HepG2 (cell line): ENCODE data around the gene NAIF1. TPM values are rescaled to one million over a fixed set of nuclear protein-coding genes. Genes with fewer than 3 reads are reported as not detected.

Experiments used
- ARNT2 ChIP-seq: sonication (generic); formaldehyde crosslinking; IDR thresholded peaks from 2 replicates; pipeline ENCODE4 v1.8.0; 2022; ENCODE audit warnings: mild to moderate bottlenecking, low read depth, missing genetic modification reagents, moderate library complexity
- ATF1 ChIP-seq: IDR thresholded peaks from 2 replicates; pipeline ENCODE4 v1.6.1; 2016; ENCODE audit warnings: mild to moderate bottlenecking, control low read depth
- DNMT3B ChIP-seq: conservative IDR thresholded peaks from 2 replicates; pipeline ENCODE4 v1.6.1; 2016; ENCODE audit warnings: missing biosample characterization, control low read depth
- FOXK1 ChIP-seq: sonication (generic); formaldehyde crosslinking; IDR thresholded peaks from 2 replicates; pipeline ENCODE4 v1.4.0; 2020; ENCODE audit warnings: low read depth, missing genetic modification reagents, borderline replicate concordance
- HNF4G ChIP-seq, 2 experiments: sonication (generic) in 1 of 2; formaldehyde crosslinking in 1 of 2; IDR thresholded peaks; 2 replicates each; pipeline versions ENCODE4 v1.4.0 to v1.6.1; 2011 to 2020; ENCODE audit warnings: borderline replicate concordance in 2 of 2, low read depth in 2 of 2, mild to moderate bottlenecking in 2 of 2, low read length in 1 of 2, missing genetic modification reagents in 1 of 2, moderate library complexity in 1 of 2
- PHF8 ChIP-seq: sonication (generic); formaldehyde crosslinking; IDR thresholded peaks from 2 replicates; pipeline ENCODE4 v1.5.0; 2020; ENCODE audit warnings: missing genetic modification reagents
- TGIF2 ChIP-seq: IDR thresholded peaks from 2 replicates; pipeline ENCODE4 v1.6.1; 2016; ENCODE audit warnings: control low read depth, missing compliant biosample characterization
- ZBTB3 ChIP-seq: sonication (generic); formaldehyde crosslinking; IDR thresholded peaks from 2 replicates; pipeline ENCODE4 v1.4.0; 2020; ENCODE audit warnings: low read depth, mild to moderate bottlenecking, moderate library complexity, missing genetic modification reagents, borderline replicate concordance
- ZBTB8A ChIP-seq: sonication (generic); formaldehyde crosslinking; IDR thresholded peaks from 2 replicates; pipeline ENCODE4 v1.4.0; 2020; ENCODE audit warnings: mild to moderate bottlenecking, low read depth, missing genetic modification reagents, borderline replicate concordance
- ZFP36L2 ChIP-seq: sonication (generic); formaldehyde crosslinking; IDR thresholded peaks from 2 replicates; pipeline ENCODE4 v1.4.0; 2020; ENCODE audit warnings: missing genetic modification reagents
- ZKSCAN8 ChIP-seq: IDR thresholded peaks from 2 replicates; pipeline ENCODE4 v1.6.1; 2016; ENCODE audit warnings: borderline replicate concordance, missing genetic modification reagents, missing compliant biosample characterization
- ZNF251 ChIP-seq: sonication (generic); formaldehyde crosslinking; IDR thresholded peaks from 2 replicates; pipeline ENCODE4 v1.9.0; 2021; ENCODE audit warnings: mild to moderate bottlenecking, missing genetic modification reagents
- ZNF432 ChIP-seq: sonication (generic); formaldehyde crosslinking; IDR thresholded peaks from 2 replicates; pipeline ENCODE4 v1.5.0; 2020; ENCODE audit warnings: missing genetic modification reagents, mild to moderate bottlenecking, borderline replicate concordance
- polyA plus RNA-seq, 8 experiments: library from polyadenylated mRNA; depleted of rRNA in 3 of 8; stranded (reverse) in 7 of 8; unstranded in 1 of 8; fragments of >200 nt; fragmentation: Illumina TruSeq in 4 of 8; extraction: Trizol in 4 of 8; gene quantifications; 2 replicates each; pipeline versions ENCODE4 v1.2.1 to v1.2.3, GENCODE V29; 2011 to 2016; ENCODE audit warnings: low read depth in 4 of 8, missing spikeins in 1 of 8, mixed read lengths in 1 of 8; ENCODE audit not compliant: insufficient read depth in 1 of 8
- total RNA-seq, 5 experiments: library from RNA; depleted of rRNA; stranded (reverse); fragments of >200 nt; fragmentation: Illumina TruSeq; extraction: Trizol; gene quantifications; 2 replicates each; pipeline ENCODE4 v1.2.3, GENCODE V29; 2016; ENCODE audit warnings: low read depth in 1 of 5
- TF ChIP-seq, protein P1 (sequence below): sonication (generic); formaldehyde crosslinking; IDR thresholded peaks from 2 replicates; pipeline ENCODE4 v1.4.0; 2020; ENCODE audit warnings: missing genetic modification reagents, borderline replicate concordance
- TF ChIP-seq, protein P2 (sequence below): sonication (generic); formaldehyde crosslinking; IDR thresholded peaks from 2 replicates; pipeline ENCODE4 v1.4.0; 2020; ENCODE audit warnings: missing genetic modification reagents
- TF ChIP-seq, protein P3 (sequence below): sonication (generic); formaldehyde crosslinking; IDR thresholded peaks from 2 replicates; pipeline ENCODE4 v1.5.1; 2020; ENCODE audit warnings: mild to moderate bottlenecking, missing genetic modification reagents, moderate library complexity
- TF ChIP-seq, protein P4 (sequence below): IDR thresholded peaks from 2 replicates; pipeline ENCODE4 v1.6.1; 2016

The NAIF1 gene
- total and polyA plus RNA-seq, 2 of the 13 experiments (the other 11 are each of a cell fraction or from before 2014, with no cell fraction given), result 6.0 to 6.9 TPM

DNA sequence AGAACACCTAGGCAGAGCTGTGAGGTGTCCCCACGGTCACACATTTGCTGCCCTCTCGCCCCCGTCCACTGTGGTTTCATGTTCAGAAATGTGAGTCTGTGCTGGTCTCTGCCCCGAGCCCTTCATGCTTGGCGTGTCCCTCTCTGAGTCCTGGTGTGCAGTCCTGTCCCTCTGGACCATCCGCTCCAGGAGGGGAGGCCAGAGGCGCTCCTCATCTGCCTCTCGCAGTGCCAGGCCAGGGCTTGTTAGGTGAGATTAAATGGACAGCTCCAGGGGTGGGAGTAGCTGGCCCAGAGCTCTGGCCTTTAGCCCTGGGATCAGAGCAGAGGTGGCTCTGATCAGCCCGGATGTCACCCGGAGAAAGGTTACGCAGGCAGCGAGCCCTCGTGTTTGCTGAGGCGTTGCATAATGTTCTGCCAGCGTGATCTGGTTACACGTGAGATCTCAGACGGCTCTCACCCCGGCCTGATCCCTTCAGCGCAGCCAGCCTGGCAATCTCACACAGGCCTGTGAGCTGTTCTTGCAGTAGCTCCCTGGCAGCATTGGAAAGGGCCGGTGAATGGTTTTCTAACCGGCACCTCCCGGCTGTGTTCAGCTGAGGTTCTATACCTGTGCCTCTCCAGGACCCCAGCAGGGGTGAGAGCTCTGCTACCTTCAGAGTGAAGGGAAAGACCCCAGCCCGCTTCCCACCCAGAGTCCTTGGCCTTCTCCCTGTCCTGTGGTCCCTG is 35.9 kb upstream of the NAIF1 start (continued):
- TF ChIP-seq, protein P1, sequence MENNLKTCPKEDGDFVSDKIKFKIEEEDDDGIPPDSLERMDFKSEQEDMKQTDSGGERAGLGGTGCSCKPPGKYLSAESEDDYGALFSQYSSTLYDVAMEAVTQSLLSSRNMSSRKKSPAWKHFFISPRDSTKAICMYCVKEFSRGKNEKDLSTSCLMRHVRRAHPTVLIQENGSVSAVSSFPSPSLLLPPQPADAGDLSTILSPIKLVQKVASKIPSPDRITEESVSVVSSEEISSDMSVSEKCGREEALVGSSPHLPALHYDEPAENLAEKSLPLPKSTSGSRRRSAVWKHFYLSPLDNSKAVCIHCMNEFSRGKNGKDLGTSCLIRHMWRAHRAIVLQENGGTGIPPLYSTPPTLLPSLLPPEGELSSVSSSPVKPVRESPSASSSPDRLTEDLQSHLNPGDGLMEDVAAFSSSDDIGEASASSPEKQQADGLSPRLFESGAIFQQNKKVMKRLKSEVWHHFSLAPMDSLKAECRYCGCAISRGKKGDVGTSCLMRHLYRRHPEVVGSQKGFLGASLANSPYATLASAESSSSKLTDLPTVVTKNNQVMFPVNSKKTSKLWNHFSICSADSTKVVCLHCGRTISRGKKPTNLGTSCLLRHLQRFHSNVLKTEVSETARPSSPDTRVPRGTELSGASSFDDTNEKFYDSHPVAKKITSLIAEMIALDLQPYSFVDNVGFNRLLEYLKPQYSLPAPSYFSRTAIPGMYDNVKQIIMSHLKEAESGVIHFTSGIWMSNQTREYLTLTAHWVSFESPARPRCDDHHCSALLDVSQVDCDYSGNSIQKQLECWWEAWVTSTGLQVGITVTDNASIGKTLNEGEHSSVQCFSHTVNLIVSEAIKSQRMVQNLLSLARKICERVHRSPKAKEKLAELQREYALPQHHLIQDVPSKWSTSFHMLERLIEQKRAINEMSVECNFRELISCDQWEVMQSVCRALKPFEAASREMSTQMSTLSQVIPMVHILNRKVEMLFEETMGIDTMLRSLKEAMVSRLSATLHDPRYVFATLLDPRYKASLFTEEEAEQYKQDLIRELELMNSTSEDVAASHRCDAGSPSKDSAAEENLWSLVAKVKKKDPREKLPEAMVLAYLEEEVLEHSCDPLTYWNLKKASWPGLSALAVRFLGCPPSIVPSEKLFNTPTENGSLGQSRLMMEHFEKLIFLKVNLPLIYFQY (CRISPR knock-in tag), result peak; percentile 94
- TF ChIP-seq ZBTB8A (0 out of 2 replicates have a peak, but pooled peaks have one; percentile 70), PHF8 (CRISPR knock-in tag) (peak; percentile 59), HNF4G (IDR thresholded peaks at IDR 0.05; ENCODE audit: borderline replicate concordance, low read depth, low read length) (peak; percentile 90), HNF4G (CRISPR knock-in tag; IDR thresholded peaks at IDR 0.05; ENCODE audit: borderline replicate concordance, low read depth) (peak; percentile 97), ZBTB3 (0 out of 2 replicates have a peak, but pooled peaks have one; percentile 82), FOXK1 (CRISPR knock-in tag) (peak; percentile 80; the same call in 1 of the 2 replicates), ZFP36L2 (0 out of 2 replicates have a peak, but pooled peaks have one; percentile 78), ZNF432 (CRISPR knock-in tag) (no peak), ZNF251 (no peak), ATF1 (CRISPR knock-in tag) (0 out of 2 replicates have a peak, but pooled peaks have one; percentile 20), ZKSCAN8 (CRISPR knock-in tag) (peak; percentile 80), ARNT2 (peak; percentile 91), TGIF2 (CRISPR knock-in tag) (peak; percentile 97), DNMT3B (CRISPR knock-in tag) (peak; percentile 91)
- TF ChIP-seq, protein P2, sequence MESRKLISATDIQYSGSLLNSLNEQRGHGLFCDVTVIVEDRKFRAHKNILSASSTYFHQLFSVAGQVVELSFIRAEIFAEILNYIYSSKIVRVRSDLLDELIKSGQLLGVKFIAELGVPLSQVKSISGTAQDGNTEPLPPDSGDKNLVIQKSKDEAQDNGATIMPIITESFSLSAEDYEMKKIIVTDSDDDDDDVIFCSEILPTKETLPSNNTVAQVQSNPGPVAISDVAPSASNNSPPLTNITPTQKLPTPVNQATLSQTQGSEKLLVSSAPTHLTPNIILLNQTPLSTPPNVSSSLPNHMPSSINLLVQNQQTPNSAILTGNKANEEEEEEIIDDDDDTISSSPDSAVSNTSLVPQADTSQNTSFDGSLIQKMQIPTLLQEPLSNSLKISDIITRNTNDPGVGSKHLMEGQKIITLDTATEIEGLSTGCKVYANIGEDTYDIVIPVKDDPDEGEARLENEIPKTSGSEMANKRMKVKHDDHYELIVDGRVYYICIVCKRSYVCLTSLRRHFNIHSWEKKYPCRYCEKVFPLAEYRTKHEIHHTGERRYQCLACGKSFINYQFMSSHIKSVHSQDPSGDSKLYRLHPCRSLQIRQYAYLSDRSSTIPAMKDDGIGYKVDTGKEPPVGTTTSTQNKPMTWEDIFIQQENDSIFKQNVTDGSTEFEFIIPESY (CRISPR knock-in tag), result peak; percentile 69; the same call in 1 of the 2 replicates
- TF ChIP-seq, protein P3, sequence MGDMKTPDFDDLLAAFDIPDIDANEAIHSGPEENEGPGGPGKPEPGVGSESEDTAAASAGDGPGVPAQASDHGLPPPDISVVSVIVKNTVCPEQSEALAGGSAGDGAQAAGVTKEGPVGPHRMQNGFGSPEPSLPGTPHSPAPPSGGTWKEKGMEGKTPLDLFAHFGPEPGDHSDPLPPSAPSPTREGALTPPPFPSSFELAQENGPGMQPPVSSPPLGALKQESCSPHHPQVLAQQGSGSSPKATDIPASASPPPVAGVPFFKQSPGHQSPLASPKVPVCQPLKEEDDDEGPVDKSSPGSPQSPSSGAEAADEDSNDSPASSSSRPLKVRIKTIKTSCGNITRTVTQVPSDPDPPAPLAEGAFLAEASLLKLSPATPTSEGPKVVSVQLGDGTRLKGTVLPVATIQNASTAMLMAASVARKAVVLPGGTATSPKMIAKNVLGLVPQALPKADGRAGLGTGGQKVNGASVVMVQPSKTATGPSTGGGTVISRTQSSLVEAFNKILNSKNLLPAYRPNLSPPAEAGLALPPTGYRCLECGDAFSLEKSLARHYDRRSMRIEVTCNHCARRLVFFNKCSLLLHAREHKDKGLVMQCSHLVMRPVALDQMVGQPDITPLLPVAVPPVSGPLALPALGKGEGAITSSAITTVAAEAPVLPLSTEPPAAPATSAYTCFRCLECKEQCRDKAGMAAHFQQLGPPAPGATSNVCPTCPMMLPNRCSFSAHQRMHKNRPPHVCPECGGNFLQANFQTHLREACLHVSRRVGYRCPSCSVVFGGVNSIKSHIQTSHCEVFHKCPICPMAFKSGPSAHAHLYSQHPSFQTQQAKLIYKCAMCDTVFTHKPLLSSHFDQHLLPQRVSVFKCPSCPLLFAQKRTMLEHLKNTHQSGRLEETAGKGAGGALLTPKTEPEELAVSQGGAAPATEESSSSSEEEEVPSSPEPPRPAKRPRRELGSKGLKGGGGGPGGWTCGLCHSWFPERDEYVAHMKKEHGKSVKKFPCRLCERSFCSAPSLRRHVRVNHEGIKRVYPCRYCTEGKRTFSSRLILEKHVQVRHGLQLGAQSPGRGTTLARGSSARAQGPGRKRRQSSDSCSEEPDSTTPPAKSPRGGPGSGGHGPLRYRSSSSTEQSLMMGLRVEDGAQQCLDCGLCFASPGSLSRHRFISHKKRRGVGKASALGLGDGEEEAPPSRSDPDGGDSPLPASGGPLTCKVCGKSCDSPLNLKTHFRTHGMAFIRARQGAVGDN (CRISPR knock-in tag), result peak; percentile 100
- TF ChIP-seq, protein P4, sequence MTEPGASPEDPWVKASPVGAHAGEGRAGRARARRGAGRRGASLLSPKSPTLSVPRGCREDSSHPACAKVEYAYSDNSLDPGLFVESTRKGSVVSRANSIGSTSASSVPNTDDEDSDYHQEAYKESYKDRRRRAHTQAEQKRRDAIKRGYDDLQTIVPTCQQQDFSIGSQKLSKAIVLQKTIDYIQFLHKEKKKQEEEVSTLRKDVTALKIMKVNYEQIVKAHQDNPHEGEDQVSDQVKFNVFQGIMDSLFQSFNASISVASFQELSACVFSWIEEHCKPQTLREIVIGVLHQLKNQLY (CRISPR knock-in tag), result peak; percentile 98
